Neural progenitor cell (in vitro differentiated cells): ENCODE measurements around the gene E4F1. TPM values are rescaled to one million over a fixed set of nuclear protein-coding genes. Genes with fewer than 3 reads are reported as not detected.

ENCODE experiments used
- DNase-seq: peaks from one replicate; pipeline ENCODE4 v3.0.0-alpha.2; 2016; ENCODE audit warnings: low spot score
- H2AFZ ChIP-seq: fragments of 200-600 bp; sonication (generic); replicated peaks from 2 replicates; pipeline ENCODE4 v1.6.1; 2016; ENCODE audit warnings: antibody characterized with exemption
- H3F3A ChIP-seq: fragments of 200-600 bp; sonication (generic); 2 replicates; pipeline ENCODE4 v1.6.1; 2016; ENCODE audit warnings: antibody characterized with exemption, low read depth
- H3K27ac ChIP-seq: fragments of 200-600 bp; sonication (generic); 2 replicates; pipeline ENCODE4 v1.5.1; 2016; ENCODE audit warnings: mild to moderate bottlenecking
- H3K27me3 ChIP-seq: fragments of 200-600 bp; sonication (generic); 2 replicates; pipeline ENCODE4 v1.6.1; 2016; ENCODE audit warnings: mild to moderate bottlenecking, moderate library complexity
- H3K36me3 ChIP-seq: fragments of 200-600 bp; sonication (generic); 2 replicates; pipeline ENCODE4 v1.5.1; 2016
- H3K4me1 ChIP-seq: fragments of 200-600 bp; sonication (generic); 2 replicates; pipeline ENCODE4 v1.6.1; 2016; ENCODE audit warnings: mixed run types
- H3K4me2 ChIP-seq: fragments of 200-600 bp; sonication (generic); 2 replicates; pipeline ENCODE4 v1.6.1; 2016
- H3K4me3 ChIP-seq: fragments of 200-600 bp; sonication (generic); 2 replicates; pipeline ENCODE4 v1.5.1; 2016
- H3K79me2 ChIP-seq: fragments of 200-600 bp; sonication (generic); 2 replicates; pipeline ENCODE4 v1.6.1; 2016; ENCODE audit warnings: low read depth
- H3K9ac ChIP-seq: fragments of 200-600 bp; sonication (generic); 2 replicates; pipeline ENCODE4 v1.6.1; 2016
- H3K9me3 ChIP-seq: fragments of 200-600 bp; sonication (generic); 2 replicates; pipeline ENCODE4 v1.5.1; 2016; ENCODE audit warnings: low read depth
- H4K20me1 ChIP-seq: fragments of 200-600 bp; sonication (generic); 2 replicates; pipeline ENCODE4 v1.6.1; 2016; ENCODE audit warnings: low read depth
- H3K27ac Mint-ChIP-seq: 3 replicates; pipeline ENCODE4 v1.8.0; 2021; ENCODE audit warnings: mixed read lengths
- H3K27me3 Mint-ChIP-seq: 2 replicates; pipeline ENCODE4 v1.8.0; 2022; ENCODE audit warnings: low read depth, mild to moderate bottlenecking, inconsistent platforms, moderate library complexity, mixed read lengths; ENCODE audit not compliant: insufficient read depth
- H3K36me3 Mint-ChIP-seq: 3 replicates; pipeline ENCODE4 v1.8.0; 2021; ENCODE audit warnings: mixed read lengths
- H3K4me1 Mint-ChIP-seq: 3 replicates; pipeline ENCODE4 v1.8.0; 2021; ENCODE audit warnings: mixed read lengths
- H3K4me3 Mint-ChIP-seq: 3 replicates; pipeline ENCODE4 v1.8.0; 2021; ENCODE audit warnings: mild to moderate bottlenecking, moderate library complexity, mixed read lengths
- H3K9me3 Mint-ChIP-seq: 3 replicates; pipeline ENCODE4 v1.8.0; 2020; ENCODE audit warnings: mixed read lengths
- EZH2 ChIP-seq: fragments of 200-600 bp; sonication (generic); IDR thresholded peaks from 2 replicates; pipeline ENCODE4 v1.6.1; 2017; ENCODE audit warnings: antibody characterized with exemption, mild to moderate bottlenecking, moderate library complexity
- EZH2phosphoT487 ChIP-seq: fragments of 200-600 bp; sonication (generic); IDR thresholded peaks from 2 replicates; pipeline ENCODE4 v1.6.1; 2017; ENCODE audit warnings: antibody characterized with exemption
- total RNA-seq: library from RNA; depleted of rRNA; stranded (reverse); fragments of >200 nt; gene quantifications from 2 replicates; pipeline ENCODE4 v1.2.3, GENCODE V29; 2015; ENCODE audit warnings: low replicate concordance
- TF ChIP-seq, protein P1 (sequence below): fragments of 200-600 bp; sonication (generic); IDR thresholded peaks from 2 replicates; pipeline ENCODE4 v1.5.1; 2017; ENCODE audit warnings: antibody characterized with exemption, mild to moderate bottlenecking

The E4F1 gene
- total RNA-seq, 1 donor from 2014 or later: 7.4 TPM

- no peak overlapping the region for H2AFZ ChIP-seq
- H3K27me3 Mint-ChIP-seq: peaks cover 6% of the 10 kb centered on the region
Observed at GRCh38 chr16:2213817-2214718, 9.3 kb upstream of the E4F1 start.

GRCh38 chr16:2214719-2214968 is 8.7 kb upstream of the E4F1 start, which contains the start of gene PGP:
Gene PGP (minus strand): TSS chr16:2214840. CDS start chr16:2214777, 63 bp downstream.
- Histone ChIP-seq H3K9ac (peak within 1 kb of the TSS; percentile 92), H2AFZ (no peak within 1 kb of the TSS), H4K20me1 (peaks cover 37% of the 10 kb centered on the region), H3K9me3 (no peaks in the 10 kb centered on the region), H3K27me3 (no peaks in the 10 kb centered on the region), H3F3A (peaks cover 47% of the 10 kb centered on the region), H3K79me2 (peaks cover 32% of the 10 kb centered on the region), H3K36me3 (no peaks in the 10 kb centered on the region), H3K4me1 (peaks cover 11% of the 10 kb centered on the region), H3K27ac (peak within 1 kb of the TSS; percentile 95), H3K4me3 (peak within 1 kb of the TSS; percentile 99), H3K4me2 (peak within 1 kb of the TSS; percentile 93)
- peak within 1 kb of the TSS; percentile 91 for H3K4me3 Mint-ChIP-seq
- no peak for DNase-seq
- H3K27ac Mint-ChIP-seq: peak within 1 kb of the TSS; percentile 94
- peaks cover 4% of the 10 kb centered on the region for H3K36me3 Mint-ChIP-seq
- peaks cover 19% of the 10 kb centered on the region for H3K4me1 Mint-ChIP-seq
- no peaks in the 10 kb centered on the region for H3K9me3 Mint-ChIP-seq
- H3K27me3 Mint-ChIP-seq: peaks cover 6% of the 10 kb centered on the region
- no peak for TF ChIP-seq EZH2phosphoT487
- no peak for TF ChIP-seq EZH2
- TF ChIP-seq, protein P1, sequence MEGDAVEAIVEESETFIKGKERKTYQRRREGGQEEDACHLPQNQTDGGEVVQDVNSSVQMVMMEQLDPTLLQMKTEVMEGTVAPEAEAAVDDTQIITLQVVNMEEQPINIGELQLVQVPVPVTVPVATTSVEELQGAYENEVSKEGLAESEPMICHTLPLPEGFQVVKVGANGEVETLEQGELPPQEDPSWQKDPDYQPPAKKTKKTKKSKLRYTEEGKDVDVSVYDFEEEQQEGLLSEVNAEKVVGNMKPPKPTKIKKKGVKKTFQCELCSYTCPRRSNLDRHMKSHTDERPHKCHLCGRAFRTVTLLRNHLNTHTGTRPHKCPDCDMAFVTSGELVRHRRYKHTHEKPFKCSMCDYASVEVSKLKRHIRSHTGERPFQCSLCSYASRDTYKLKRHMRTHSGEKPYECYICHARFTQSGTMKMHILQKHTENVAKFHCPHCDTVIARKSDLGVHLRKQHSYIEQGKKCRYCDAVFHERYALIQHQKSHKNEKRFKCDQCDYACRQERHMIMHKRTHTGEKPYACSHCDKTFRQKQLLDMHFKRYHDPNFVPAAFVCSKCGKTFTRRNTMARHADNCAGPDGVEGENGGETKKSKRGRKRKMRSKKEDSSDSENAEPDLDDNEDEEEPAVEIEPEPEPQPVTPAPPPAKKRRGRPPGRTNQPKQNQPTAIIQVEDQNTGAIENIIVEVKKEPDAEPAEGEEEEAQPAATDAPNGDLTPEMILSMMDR: no peak

More at GRCh38 chr16:2213817-2214718, 9.3 kb upstream of the E4F1 start:
- Histone ChIP-seq H3K79me2 (peaks cover 32% of the 10 kb centered on the region), H3K4me1 (peaks cover 11% of the 10 kb centered on the region), H4K20me1 (peaks cover 40% of the 10 kb centered on the region), H3K9me3 (no peaks in the 10 kb centered on the region), H3K27ac (peak overlapping the region; percentile 90), H3K27me3 (no peaks in the 10 kb centered on the region), H3K36me3 (no peaks in the 10 kb centered on the region), H3F3A (peaks cover 47% of the 10 kb centered on the region), H3K4me3 (peak overlapping the region; percentile 99), H3K9ac (peak overlapping the region; percentile 92), H3K4me2 (peak overlapping the region; percentile 93)
- H3K4me3 Mint-ChIP-seq: peak overlapping the region; percentile 87
- H3K36me3 Mint-ChIP-seq: peaks cover 4% of the 10 kb centered on the region
- no peaks in the 10 kb centered on the region for H3K9me3 Mint-ChIP-seq
- peak; percentile 51 for DNase-seq
- peaks cover 19% of the 10 kb centered on the region for H3K4me1 Mint-ChIP-seq
- TF ChIP-seq EZH2phosphoT487: no peak
- TF ChIP-seq, protein P1: peak; percentile 7
- H3K27ac Mint-ChIP-seq: no peak overlapping the region

DNA sequence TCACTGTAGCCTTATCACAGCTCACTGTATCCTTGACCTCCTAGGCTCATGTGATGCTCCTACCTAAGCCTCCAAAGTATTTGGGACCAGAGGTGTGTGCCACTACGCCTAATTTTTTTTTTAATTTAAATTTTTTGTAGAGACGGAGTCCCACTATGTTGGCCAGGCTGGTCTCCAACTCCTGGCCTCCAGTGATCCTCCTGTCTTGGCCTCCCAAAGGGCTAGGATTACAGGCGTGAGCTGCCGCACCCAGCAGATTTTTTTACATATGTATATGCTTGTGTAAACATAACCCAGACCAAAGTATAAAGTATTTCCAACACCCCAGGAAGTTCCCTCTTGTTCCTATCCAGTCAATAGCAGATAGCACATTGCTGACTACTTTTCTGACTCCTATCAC is 7.1 kb upstream of the E4F1 start:
- Mint-ChIP-seq H3K9me3 (no peaks in the 10 kb centered on the region), H3K4me1 (peaks cover 21% of the 10 kb centered on the region), H3K27ac (no peak overlapping the region), H3K4me3 (peak overlapping the region; percentile 91), H3K27me3 (peaks cover 8% of the 10 kb centered on the region), H3K36me3 (peaks cover 4% of the 10 kb centered on the region)
- Histone ChIP-seq H3K36me3 (no peaks in the 10 kb centered on the region), H3K4me2 (peak overlapping the region; percentile 73), H3K9me3 (no peaks in the 10 kb centered on the region), H3K9ac (no peak overlapping the region), H3F3A (peaks cover 41% of the 10 kb centered on the region), H3K79me2 (peaks cover 32% of the 10 kb centered on the region), H3K27ac (no peak overlapping the region), H3K27me3 (no peaks in the 10 kb centered on the region), H3K4me1 (peaks cover 11% of the 10 kb centered on the region), H4K20me1 (peaks cover 25% of the 10 kb centered on the region), H3K4me3 (no peak overlapping the region), H2AFZ (no peak overlapping the region)
- TF ChIP-seq, protein P1: no peak
- TF ChIP-seq EZH2 (no peak), EZH2phosphoT487 (no peak)
- DNase-seq: no peak
